GM10847 (cell line): Measurements from ENCODE around the gene DAPK1.

Experiments
- POLR2A ChIP-seq: IDR thresholded peaks from 2 replicates; pipeline ENCODE4 v1.6.1; 2011; ENCODE audit not compliant: insufficient read length; ENCODE audit errors: extremely low read depth

DAPK1 gene

GRCh38 chr9:87490225-87490624 lies 7.4 kb upstream of the DAPK1 start:
- TF ChIP-seq POLR2A = no peak

- no peak for TF ChIP-seq POLR2A
Measured at GRCh38 chr9:87490907-87491306, 6.8 kb upstream of the DAPK1 start.

GRCh38 chr9:87491523-87491922 lies 6.1 kb upstream of the DAPK1 start:
- no peak for TF ChIP-seq POLR2A

GRCh38 chr9:87492642-87493041 lies 5.0 kb upstream of the DAPK1 start:
- no peak for TF ChIP-seq POLR2A

GRCh38 chr9:87494970-87495471 lies 2.6 kb upstream of the DAPK1 start:
- TF ChIP-seq POLR2A = no peak

GRCh38 chr9:87497080-87497603 lies 525 bp upstream of the DAPK1 start:
- no peak for TF ChIP-seq POLR2A

- no peak for TF ChIP-seq POLR2A
Measured at GRCh38 chr9:87498046-87498810, 561 bp downstream of the DAPK1 start.

GRCh38 chr9:87498811-87499360 lies 1.2 kb downstream of the DAPK1 start:
- TF ChIP-seq POLR2A = no peak

- TF ChIP-seq POLR2A = no peak
Measured at GRCh38 chr9:87499424-87500017, 1.9 kb downstream of the DAPK1 start.

- TF ChIP-seq POLR2A = no peak
Measured at GRCh38 chr9:87500491-87501270, 3.0 kb downstream of the DAPK1 start.

- no peak for TF ChIP-seq POLR2A
Measured at GRCh38 chr9:87501806-87502205, 4.1 kb downstream of the DAPK1 start.

GRCh38 chr9:87502391-87503221 lies 4.9 kb downstream of the DAPK1 start:
- no peak for TF ChIP-seq POLR2A

- no peak for TF ChIP-seq POLR2A
Measured at GRCh38 chr9:87503430-87503829, 5.8 kb downstream of the DAPK1 start.

GRCh38 chr9:87503927-87504326 lies 6.3 kb downstream of the DAPK1 start:
- no peak for TF ChIP-seq POLR2A

- TF ChIP-seq POLR2A = no peak
Measured at GRCh38 chr9:87504938-87505337, 7.3 kb downstream of the DAPK1 start.
